OCI-LY1 (cell line): Measurements from ENCODE around the gene AIF1.

Source experiments
- H2AFZ ChIP-seq: fragments of 200-600 bp; sonication (generic), shearing (Covaris generic); 2 replicates; pipeline ENCODE4 v1.6.0; 2014; ENCODE audit warnings: antibody characterized with exemption, mild to moderate bottlenecking, low read length
- H3F3A ChIP-seq: fragments of 200-600 bp; sonication (generic), shearing (Covaris generic); 2 replicates; pipeline ENCODE4 v1.6.0; 2014; ENCODE audit warnings: mild to moderate bottlenecking, antibody characterized with exemption, low read length, moderate library complexity; ENCODE audit not compliant: insufficient read depth
- H3K27ac ChIP-seq: fragments of 200-600 bp; sonication (generic); 2 replicates; pipeline ENCODE4 v1.5.1; 2014; ENCODE audit warnings: low read length, mixed run types, mild to moderate bottlenecking, low read depth; ENCODE audit not compliant: poor library complexity, severe bottlenecking
- H3K27me3 ChIP-seq: fragments of 200-600 bp; sonication (generic); 2 replicates; pipeline ENCODE4 v1.6.0; 2014; ENCODE audit warnings: antibody characterized with exemption, mild to moderate bottlenecking, low read length, moderate library complexity; ENCODE audit not compliant: insufficient read depth
- H3K36me3 ChIP-seq: fragments of 200-600 bp; sonication (generic); 2 replicates; pipeline ENCODE4 v1.6.1; 2014; ENCODE audit warnings: mild to moderate bottlenecking, antibody characterized with exemption, low read length, moderate library complexity, mixed read lengths; ENCODE audit not compliant: insufficient read depth
- H3K4me1 ChIP-seq: fragments of 200-600 bp; sonication (generic); 2 replicates; pipeline ENCODE4 v1.5.1; 2014; ENCODE audit warnings: mild to moderate bottlenecking, low read length, moderate library complexity; ENCODE audit not compliant: insufficient read depth, severe bottlenecking
- H3K4me2 ChIP-seq: fragments of 200-600 bp; sonication (generic), shearing (Covaris generic); 2 replicates; pipeline ENCODE4 v1.6.1; 2014; ENCODE audit warnings: low read length
- H3K4me3 ChIP-seq: fragments of 200-600 bp; sonication (generic); 2 replicates; pipeline ENCODE4 v1.5.1; 2014; ENCODE audit warnings: low read length, low read depth, mild to moderate bottlenecking, mixed read lengths; ENCODE audit not compliant: poor library complexity, severe bottlenecking
- H3K79me2 ChIP-seq: fragments of 200-600 bp; shearing (Covaris generic); 2 replicates; pipeline ENCODE4 v1.6.1; 2016; ENCODE audit warnings: mixed run types, low read length, mixed read lengths; ENCODE audit not compliant: insufficient read depth
- H3K9ac ChIP-seq: fragments of 200-600 bp; sonication (generic), shearing (Covaris generic); 2 replicates; pipeline ENCODE4 v1.6.1; 2014; ENCODE audit warnings: mild to moderate bottlenecking, low read length, mixed read lengths
- H3K9me2 ChIP-seq: fragments of 200-600 bp; sonication (generic), shearing (Covaris generic); 2 replicates; pipeline ENCODE4 v1.6.1; 2014; ENCODE audit warnings: low read depth, mild to moderate bottlenecking, low read length, mixed read lengths
- H3K9me3 ChIP-seq: fragments of 200-600 bp; shearing (Covaris generic); 2 replicates; pipeline ENCODE4 v1.6.1; 2014; ENCODE audit warnings: low read length, mixed read lengths
- H4K20me1 ChIP-seq: fragments of 200-600 bp; sonication (generic), shearing (Covaris generic); 2 replicates; pipeline ENCODE4 v1.6.0; 2016; ENCODE audit warnings: mild to moderate bottlenecking, low read length; ENCODE audit not compliant: insufficient read depth
- EZH2 ChIP-seq: fragments of 200-600 bp; sonication (generic), shearing (Covaris generic); IDR thresholded peaks from 2 replicates; pipeline ENCODE4 v1.8.0; 2017; ENCODE audit warnings: borderline replicate concordance, mixed run types, mild to moderate bottlenecking, antibody characterized with exemption, low read length, moderate library complexity, mixed read lengths
- TF ChIP-seq, protein P1 (sequence below): fragments of 200-600 bp; sonication (generic), shearing (Covaris generic); IDR thresholded peaks from 2 replicates; pipeline ENCODE4 v1.5.1; 2017; ENCODE audit warnings: mild to moderate bottlenecking, antibody characterized with exemption, low read length, moderate library complexity, mixed read lengths

The AIF1 gene

DNA sequence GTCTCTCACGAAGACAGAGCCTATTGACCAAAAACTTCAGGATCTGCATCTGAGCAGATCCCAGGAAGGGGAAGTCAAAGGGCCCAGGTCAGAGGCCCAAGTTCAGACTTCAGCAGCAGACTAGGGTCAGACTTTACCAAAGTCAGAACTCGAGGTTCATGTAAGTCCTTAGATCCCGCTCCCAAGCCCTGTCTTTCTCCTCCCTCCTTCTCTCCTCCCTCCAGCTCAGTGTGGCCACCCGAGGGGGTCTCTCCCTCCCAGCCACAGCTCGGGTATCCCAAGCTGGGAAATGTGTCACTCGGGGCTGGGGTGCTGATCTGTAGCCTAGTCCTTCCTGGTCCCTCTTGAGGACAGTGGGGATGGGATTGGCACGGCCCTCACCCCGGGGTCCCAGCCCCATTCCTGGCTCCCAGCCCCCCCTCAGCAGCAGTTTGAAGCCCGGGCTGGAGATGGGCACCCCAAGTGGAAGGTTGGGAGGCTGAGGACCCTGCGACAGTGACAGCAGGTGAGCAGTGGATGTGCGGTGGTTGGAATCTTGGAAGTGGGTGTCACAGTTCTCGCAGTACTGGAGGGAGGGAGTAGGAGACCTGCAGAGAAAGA is 47.2 kb downstream of the AIF1 start:
- TF ChIP-seq EZH2: no peak
- TF ChIP-seq, protein P1, sequence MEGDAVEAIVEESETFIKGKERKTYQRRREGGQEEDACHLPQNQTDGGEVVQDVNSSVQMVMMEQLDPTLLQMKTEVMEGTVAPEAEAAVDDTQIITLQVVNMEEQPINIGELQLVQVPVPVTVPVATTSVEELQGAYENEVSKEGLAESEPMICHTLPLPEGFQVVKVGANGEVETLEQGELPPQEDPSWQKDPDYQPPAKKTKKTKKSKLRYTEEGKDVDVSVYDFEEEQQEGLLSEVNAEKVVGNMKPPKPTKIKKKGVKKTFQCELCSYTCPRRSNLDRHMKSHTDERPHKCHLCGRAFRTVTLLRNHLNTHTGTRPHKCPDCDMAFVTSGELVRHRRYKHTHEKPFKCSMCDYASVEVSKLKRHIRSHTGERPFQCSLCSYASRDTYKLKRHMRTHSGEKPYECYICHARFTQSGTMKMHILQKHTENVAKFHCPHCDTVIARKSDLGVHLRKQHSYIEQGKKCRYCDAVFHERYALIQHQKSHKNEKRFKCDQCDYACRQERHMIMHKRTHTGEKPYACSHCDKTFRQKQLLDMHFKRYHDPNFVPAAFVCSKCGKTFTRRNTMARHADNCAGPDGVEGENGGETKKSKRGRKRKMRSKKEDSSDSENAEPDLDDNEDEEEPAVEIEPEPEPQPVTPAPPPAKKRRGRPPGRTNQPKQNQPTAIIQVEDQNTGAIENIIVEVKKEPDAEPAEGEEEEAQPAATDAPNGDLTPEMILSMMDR: no peak
- peaks cover 68% of the 10 kb centered on the region for H3K4me1 ChIP-seq
- H4K20me1 ChIP-seq: no peaks in the 10 kb centered on the region
- H3F3A ChIP-seq: no peaks in the 10 kb centered on the region
- H2AFZ ChIP-seq: no peak overlapping the region
- no peaks in the 10 kb centered on the region for H3K27me3 ChIP-seq
- no peak overlapping the region for H3K27ac ChIP-seq
- H3K9ac ChIP-seq: no peak overlapping the region
- H3K36me3 ChIP-seq: peaks cover 29% of the 10 kb centered on the region; the same call in 1 of the 2 replicates
- no peak overlapping the region for H3K4me2 ChIP-seq
- no peaks in the 10 kb centered on the region for H3K9me3 ChIP-seq
- peaks cover 28% of the 10 kb centered on the region for H3K79me2 ChIP-seq
- H3K9me2 ChIP-seq: no peaks in the 10 kb centered on the region
- H3K4me3 ChIP-seq: no peak overlapping the region

DNA sequence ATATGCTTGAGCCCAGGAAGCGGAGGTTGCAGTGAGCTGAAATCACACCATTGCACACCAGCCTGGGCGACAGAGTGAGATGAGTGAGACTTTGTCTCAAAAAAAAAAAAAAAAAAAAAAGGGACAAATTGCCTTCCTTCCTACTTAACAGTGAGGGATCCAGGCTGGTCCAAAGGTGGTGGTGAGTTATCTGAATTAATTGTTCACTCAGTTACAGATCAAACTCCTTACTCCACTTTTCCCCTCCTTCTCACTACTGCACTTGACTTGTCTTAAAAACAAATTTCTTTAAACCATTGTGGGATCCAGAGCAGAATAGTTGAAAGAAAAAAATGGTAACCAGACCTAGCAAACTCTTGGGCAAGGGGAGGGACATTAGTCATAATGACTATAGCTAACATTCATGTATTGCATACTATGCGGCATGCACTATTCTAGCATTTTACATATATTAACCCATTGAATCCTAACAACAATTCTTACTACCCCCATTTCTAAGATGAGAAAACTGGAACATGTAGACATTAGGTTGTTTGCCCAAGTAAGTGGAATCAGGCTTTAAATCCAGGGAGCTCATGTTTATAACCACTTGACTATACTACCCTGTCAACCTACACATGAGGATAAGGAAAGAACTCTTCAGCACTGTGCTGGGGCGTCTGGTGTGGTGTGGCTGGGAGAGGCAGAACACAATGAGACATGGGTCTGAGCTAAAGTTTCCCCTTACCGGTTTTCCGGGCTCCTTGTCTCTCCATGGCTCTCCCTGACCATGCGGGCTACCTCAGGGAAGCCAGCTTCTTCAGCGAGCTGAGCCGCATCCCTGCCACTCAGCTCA is 48.3 kb downstream of the AIF1 start:
- Histone ChIP-seq H4K20me1 (no peaks in the 10 kb centered on the region), H2AFZ (no peak overlapping the region), H3K4me3 (peak overlapping the region; percentile 100), H3K36me3 (peaks cover 40% of the 10 kb centered on the region), H3K4me2 (peak overlapping the region; percentile 82), H3K27me3 (no peaks in the 10 kb centered on the region), H3K9ac (peak overlapping the region; percentile 92), H3F3A (no peaks in the 10 kb centered on the region), H3K79me2 (peaks cover 28% of the 10 kb centered on the region), H3K9me2 (no peaks in the 10 kb centered on the region), H3K4me1 (peaks cover 61% of the 10 kb centered on the region), H3K9me3 (no peaks in the 10 kb centered on the region), H3K27ac (peak overlapping the region; percentile 97)
- no peak for TF ChIP-seq EZH2
- TF ChIP-seq, protein P1: no peak

DNA sequence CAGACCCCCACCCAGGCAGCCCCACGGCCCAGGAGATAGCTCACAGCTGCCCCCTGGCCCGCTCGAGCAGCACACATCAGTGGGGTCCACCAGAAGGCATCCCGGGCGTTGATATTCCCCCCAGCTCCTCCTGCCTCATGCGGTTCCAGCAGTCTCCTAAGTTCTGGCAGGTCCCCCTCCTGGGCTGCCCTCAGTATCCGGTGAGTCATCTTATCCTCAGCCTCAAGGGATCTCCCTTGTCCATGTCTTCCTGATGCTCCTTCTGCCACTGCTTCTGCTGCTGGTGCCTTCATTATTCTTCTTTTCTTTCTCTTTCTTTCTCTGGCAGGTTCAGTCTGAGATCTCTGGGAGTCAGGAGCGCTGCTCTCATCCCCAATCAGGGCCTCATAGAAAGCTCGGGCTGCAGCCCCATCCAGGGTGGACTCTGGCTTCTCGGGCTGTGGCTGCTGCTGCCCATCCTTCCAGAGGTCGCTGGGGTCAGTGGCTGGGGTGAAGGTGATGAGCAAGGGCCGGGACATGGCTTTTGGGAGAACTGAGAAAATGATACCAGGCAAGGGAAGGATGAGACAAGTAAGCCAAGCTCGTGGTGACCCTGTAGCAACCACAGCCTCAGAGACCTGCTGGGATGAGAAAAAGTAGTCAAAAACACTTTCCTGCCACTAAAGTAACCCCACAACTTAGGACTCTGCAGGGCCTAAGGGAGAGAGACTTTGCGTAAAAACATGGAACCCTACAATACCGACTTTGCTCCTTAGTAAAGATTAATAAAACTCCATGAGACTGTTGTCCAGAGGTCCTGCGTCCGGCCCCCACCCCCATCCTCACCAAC is 49.1 kb downstream of the AIF1 start:
- H3F3A ChIP-seq: no peaks in the 10 kb centered on the region
- no peaks in the 10 kb centered on the region for H3K27me3 ChIP-seq
- peaks cover 53% of the 10 kb centered on the region for H3K4me1 ChIP-seq
- TF ChIP-seq, protein P1: peak; percentile 31
- TF ChIP-seq EZH2: no peak
- peaks cover 28% of the 10 kb centered on the region for H3K79me2 ChIP-seq
- H3K27ac ChIP-seq: peak overlapping the region; percentile 97
- no peaks in the 10 kb centered on the region for H3K9me2 ChIP-seq
- H4K20me1 ChIP-seq: no peaks in the 10 kb centered on the region
- no peaks in the 10 kb centered on the region for H3K9me3 ChIP-seq
- peak overlapping the region; percentile 82 for H3K4me2 ChIP-seq
- peak overlapping the region; percentile 92 for H3K9ac ChIP-seq
- peaks cover 49% of the 10 kb centered on the region for H3K36me3 ChIP-seq
- peak overlapping the region; percentile 100 for H3K4me3 ChIP-seq
- H2AFZ ChIP-seq: no peak overlapping the region
